SK-N-SH treated with all-trans-retinoic acid at 6 μM for 48 hours (cell line): Measurements from ENCODE around the gene KSR2.

Source experiments
- ISL1 ChIP-seq: fragments of 250-450 bp; sonication (Bioruptor Pico); IDR thresholded peaks from 2 replicates; pipeline ENCODE4 v2.1.2; 2022; ENCODE audit warnings: mild to moderate bottlenecking, moderate library complexity
- ZFP30 ChIP-seq: fragments of 450-650 bp; formaldehyde crosslinking; IDR thresholded peaks from 2 replicates; pipeline ENCODE4 v1.5.0; 2022; ENCODE audit warnings: mild to moderate bottlenecking, moderate library complexity

GRCh38 chr12:117502233-117502632 is 466.6 kb downstream of the KSR2 start:
- TF ChIP-seq ISL1 (CRISPR knock-in tag) (no peak), ZFP30 (CRISPR knock-in tag) (no peak)
